ENCODE data around the gene TMEM151B.

- TF ChIP-seq CTCF (conservative IDR thresholded peaks at IDR 0.05; ENCODE audit: low read depth, low read length) (no peak), POLR2A (IDR thresholded peaks at IDR 0.05; ENCODE audit: low read depth, low read length) (no peak), BHLHE40 (IDR thresholded peaks at IDR 0.05; ENCODE audit: low read depth, low read length) (no peak), RFX5 (IDR thresholded peaks at IDR 0.05; ENCODE audit: low read depth, low read length) (no peak), USF2 (IDR thresholded peaks at IDR 0.05; ENCODE audit: low read depth, low read length) (no peak), SMC3 (IDR thresholded peaks at IDR 0.05; ENCODE audit: low read depth, low read length) (no peak), ELK1 (IDR thresholded peaks at IDR 0.05; ENCODE audit: borderline replicate concordance, low read depth, low read length) (no peak), MAFK (IDR thresholded peaks at IDR 0.05; ENCODE audit: low read depth, low read length) (no peak)
Measured at GRCh38 chr6:44310241-44310640, 40.0 kb downstream of the TMEM151B start.
